B cell (primary cell): Measurements from ENCODE around the gene DOCK1. TPM values are rescaled to one million over a fixed set of nuclear protein-coding genes. Genes with fewer than 3 reads are reported as not detected.

Experiments
- ATAC-seq: fragments of 200-7000 bp; cut with Tn5 transposase; one replicate; pipeline ENCODE4 v1.10.0; 2021; ENCODE audit warnings: low read depth, mild to moderate bottlenecking, moderate number of reproducible peaks, moderate library complexity
- CTCF ChIA-PET: fragments of 350-600 bp; sonication (Branson Sonifier 250); formaldehyde crosslinking; loops from one replicate; lab custom pipeline; 2021; ENCODE audit warnings: antibody characterized with exemption, inconsistent platforms; lab: Charles Lee
- POLR2A ChIA-PET: fragments of 350-600 bp; sonication (Branson Sonifier 250); formaldehyde crosslinking; loops from one replicate; lab custom pipeline; 2021; ENCODE audit warnings: antibody characterized with exemption; lab: Charles Lee
- DNase-seq: peaks from one replicate; pipeline ENCODE4 v3.0.0; 2013
- H2AFZ ChIP-seq: 2 replicates; pipeline ENCODE4 v1.6.1; 2012; ENCODE audit warnings: mild to moderate bottlenecking, low read depth, low read length; ENCODE audit not compliant: insufficient read depth, poor library complexity, severe bottlenecking
- H3K27ac ChIP-seq, 2 donors: 1 replicate in 1 of 2; 2 replicates in 1 of 2; pipeline ENCODE4 v1.5.1; 2012 to 2013; ENCODE audit warnings: low read length in 2 of 2, mild to moderate bottlenecking in 2 of 2, moderate library complexity in 1 of 2
- H3K27me3 ChIP-seq, 4 experiments: fragments of 200-600 bp in 1 of 4; sonication (generic) in 1 of 4; replicated peaks in 1 of 4; 1 replicate in 2 of 4; 2 replicates in 2 of 4; pipeline versions ENCODE4 v1.6.1 to v1.7.0; 2013 to 2016; ENCODE audit warnings: low read length in 3 of 4, mild to moderate bottlenecking in 2 of 4, mixed read lengths in 1 of 4, moderate library complexity in 1 of 4; ENCODE audit not compliant: insufficient read depth in 4 of 4, control insufficient read depth in 3 of 4; ENCODE audit errors: control extremely low read depth in 1 of 4
- H3K36me3 ChIP-seq, 2 experiments: replicated peaks in 1 of 2; 1 replicate in 1 of 2; 2 replicates in 1 of 2; pipeline versions ENCODE4 v1.6.1 to v1.7.1; 2013; ENCODE audit warnings: low read length in 1 of 2; ENCODE audit not compliant: insufficient read depth in 2 of 2, control insufficient read depth in 1 of 2; ENCODE audit errors: control extremely low read depth in 1 of 2, extremely low read depth in 1 of 2
- H3K4me1 ChIP-seq, 2 donors: fragments of 200-600 bp in 1 of 2; sonication (generic) in 1 of 2; 1 replicate in 1 of 2; 2 replicates in 1 of 2; pipeline versions ENCODE4 v1.5.1 to v1.6.1; 2013 to 2017; ENCODE audit warnings: low read length in 2 of 2; ENCODE audit not compliant: control insufficient read depth in 2 of 2, insufficient read depth in 2 of 2
- H3K4me2 ChIP-seq: replicated peaks from 2 replicates; pipeline ENCODE3; 2012; ENCODE audit warnings: mild to moderate bottlenecking, low read depth, low read length; ENCODE audit not compliant: poor library complexity, severe bottlenecking
- H3K4me3 ChIP-seq, 5 experiments: fragments of 200-600 bp in 1 of 5; sonication (generic) in 1 of 5; 1 replicate in 3 of 5; 2 replicates in 2 of 5; pipeline versions ENCODE4 v1.5.1 to v1.7.0; 2011 to 2016; ENCODE audit warnings: low read length in 4 of 5, mild to moderate bottlenecking in 4 of 5, low read depth in 2 of 5, control low read depth in 1 of 5, moderate library complexity in 1 of 5; ENCODE audit not compliant: insufficient read depth in 1 of 5; ENCODE audit errors: control extremely low read depth in 1 of 5, extremely low read depth in 1 of 5
- H3K79me2 ChIP-seq: fragments of 200-600 bp; sonication (generic); one replicate; pipeline ENCODE4 v1.6.0; 2016; ENCODE audit warnings: low read length; ENCODE audit not compliant: control insufficient read depth, insufficient read depth
- H3K9ac ChIP-seq: fragments of 200-600 bp; sonication (generic); 2 replicates; pipeline ENCODE4 v1.6.1; 2017; ENCODE audit warnings: mild to moderate bottlenecking, low read length, moderate library complexity
- H3K9me3 ChIP-seq, 3 donors: one replicate each; pipeline versions ENCODE4 v1.6.1 to v1.7.1; 2013; ENCODE audit warnings: low read length in 2 of 3; ENCODE audit not compliant: control insufficient read depth in 2 of 3, insufficient read depth in 1 of 3; ENCODE audit errors: control extremely low read depth in 1 of 3
- H4K20me1 ChIP-seq: 2 replicates; pipeline ENCODE4 v1.6.0; 2012; ENCODE audit warnings: mild to moderate bottlenecking, low read length; ENCODE audit not compliant: insufficient read depth, control insufficient read depth, poor library complexity, severe bottlenecking
- H3K27ac Mint-ChIP-seq: one replicate; pipeline ENCODE4 v1.8.0; 2021; ENCODE audit warnings: mixed read lengths
- H3K27me3 Mint-ChIP-seq: one replicate; pipeline ENCODE4 v1.8.0; 2021; ENCODE audit warnings: mixed read lengths
- H3K4me1 Mint-ChIP-seq: one replicate; pipeline ENCODE4 v1.8.0; 2021; ENCODE audit warnings: mixed read lengths
- H3K4me3 Mint-ChIP-seq: one replicate; pipeline ENCODE4 v1.8.0; 2021; ENCODE audit warnings: mixed read lengths
- H3K9me3 Mint-ChIP-seq: one replicate; pipeline ENCODE4 v1.8.0; 2022; ENCODE audit warnings: mixed read lengths; ENCODE audit not compliant: insufficient read depth
- EZH2 ChIP-seq: IDR thresholded peaks from 2 replicates; pipeline ENCODE4 v1.6.1; 2012; ENCODE audit warnings: borderline replicate concordance, low read depth, mild to moderate bottlenecking, moderate library complexity, low read length; ENCODE audit not compliant: insufficient read depth, poor library complexity, severe bottlenecking
- WGBS: methylation state at CpG from one replicate; pipeline ENCODE4 v1.1.5; 2013; ENCODE audit warnings: missing lambda C conversion rate; ENCODE audit not compliant: insufficient coverage; 5-methylcytosine and 5-hydroxymethylcytosine counted together
- intact Hi-C: fragments of 100-400 bp; cut with micrococcal nuclease; formaldehyde crosslinking; loops from one replicate; pipeline ENCODE4 v1.10.0; 2022
- polyA plus RNA-seq: library from polyadenylated mRNA; depleted of rRNA; stranded (reverse); fragments of >200 nt; gene quantifications from 2 replicates; pipeline ENCODE4 v1.2.3, GENCODE V29; 2012
- total RNA-seq, 2 donors: library from RNA; stranded (reverse); fragments of 120-200 nt in 1 of 2; gene quantifications; 1 replicate in 1 of 2; 2 replicates in 1 of 2; pipeline versions ENCODE4 v1.2.3 to v1.2.4, GENCODE V29; 2013 to 2022
- TF ChIP-seq, protein P1 (sequence below): fragments of 200-600 bp; IDR thresholded peaks from one replicate; pipeline ENCODE4 v1.8.0; 2022; ENCODE audit warnings: antibody characterized with exemption, mild to moderate bottlenecking

Gene DOCK1
- total and polyA plus RNA-seq, 2 donors (not counting 1 experiment from before 2014, with no cell fraction given) = not detected

- POLR2A ChIA-PET = no interaction called here
- Histone ChIP-seq H3K4me3 (no peak overlapping the region), H3K79me2 (no peaks in the 10 kb centered on the region), H3K4me1 (no peaks in the 10 kb centered on the region), H3K4me2 (no peak overlapping the region), H2AFZ (no peak overlapping the region), H3K27ac (no peak overlapping the region), H3K9ac (no peak overlapping the region), H3K27me3 (no peaks in the 10 kb centered on the region), H3K9me3 (no peaks in the 10 kb centered on the region), H4K20me1 (no peaks in the 10 kb centered on the region), H3K36me3 (no peaks in the 10 kb centered on the region)
- WGBS = 96% methylated on average over 7 of the region's 7 CpGs
- Mint-ChIP-seq H3K27me3 (no peaks in the 10 kb centered on the region), H3K4me3 (no peak overlapping the region), H3K4me1 (no peaks in the 10 kb centered on the region), H3K9me3 (no peaks in the 10 kb centered on the region), H3K27ac (no peak overlapping the region)
- DNase-seq = no peak
- ATAC-seq = no peak
- intact Hi-C loops = no loop called here
- no peak for TF ChIP-seq EZH2
- TF ChIP-seq, protein P1, sequence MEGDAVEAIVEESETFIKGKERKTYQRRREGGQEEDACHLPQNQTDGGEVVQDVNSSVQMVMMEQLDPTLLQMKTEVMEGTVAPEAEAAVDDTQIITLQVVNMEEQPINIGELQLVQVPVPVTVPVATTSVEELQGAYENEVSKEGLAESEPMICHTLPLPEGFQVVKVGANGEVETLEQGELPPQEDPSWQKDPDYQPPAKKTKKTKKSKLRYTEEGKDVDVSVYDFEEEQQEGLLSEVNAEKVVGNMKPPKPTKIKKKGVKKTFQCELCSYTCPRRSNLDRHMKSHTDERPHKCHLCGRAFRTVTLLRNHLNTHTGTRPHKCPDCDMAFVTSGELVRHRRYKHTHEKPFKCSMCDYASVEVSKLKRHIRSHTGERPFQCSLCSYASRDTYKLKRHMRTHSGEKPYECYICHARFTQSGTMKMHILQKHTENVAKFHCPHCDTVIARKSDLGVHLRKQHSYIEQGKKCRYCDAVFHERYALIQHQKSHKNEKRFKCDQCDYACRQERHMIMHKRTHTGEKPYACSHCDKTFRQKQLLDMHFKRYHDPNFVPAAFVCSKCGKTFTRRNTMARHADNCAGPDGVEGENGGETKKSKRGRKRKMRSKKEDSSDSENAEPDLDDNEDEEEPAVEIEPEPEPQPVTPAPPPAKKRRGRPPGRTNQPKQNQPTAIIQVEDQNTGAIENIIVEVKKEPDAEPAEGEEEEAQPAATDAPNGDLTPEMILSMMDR = no peak
- CTCF ChIA-PET = no interaction called here
These were observed 26.3 kb downstream of the DOCK1 start for GRCh38 chr10:126931544-126931943.

DNA sequence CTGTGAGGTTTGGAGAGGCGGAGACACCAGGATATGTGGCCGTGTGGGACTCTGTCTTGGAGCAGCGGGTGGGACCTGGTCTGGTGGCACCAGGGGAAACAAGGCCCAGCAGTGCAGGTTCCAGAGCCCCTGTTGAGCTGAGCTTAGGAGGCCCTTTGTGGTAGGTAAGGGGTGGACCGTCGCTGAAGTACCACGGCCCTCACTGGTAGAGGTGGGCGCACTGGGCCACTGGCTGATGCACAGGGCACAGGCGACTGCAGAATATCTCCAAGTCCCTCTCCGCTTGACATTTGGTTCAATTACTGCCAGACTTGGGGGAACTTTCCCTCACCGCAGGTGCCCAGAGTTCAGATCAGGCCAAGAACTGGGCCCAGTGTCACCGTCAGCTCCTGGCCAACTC, 27.3 kb downstream of the DOCK1 start:
- Histone ChIP-seq H3K9ac (no peak overlapping the region), H3K27me3 (no peaks in the 10 kb centered on the region), H3K27ac (no peak overlapping the region), H3K79me2 (no peaks in the 10 kb centered on the region), H2AFZ (no peak overlapping the region), H4K20me1 (no peaks in the 10 kb centered on the region), H3K9me3 (no peaks in the 10 kb centered on the region), H3K4me3 (no peak overlapping the region), H3K36me3 (no peaks in the 10 kb centered on the region), H3K4me2 (no peak overlapping the region), H3K4me1 (no peaks in the 10 kb centered on the region)
- WGBS = 95% methylated on average over 11 of the region's 11 CpGs
- POLR2A ChIA-PET = no interaction called here
- Mint-ChIP-seq H3K9me3 (no peaks in the 10 kb centered on the region), H3K27me3 (no peaks in the 10 kb centered on the region), H3K27ac (no peak overlapping the region), H3K4me1 (no peaks in the 10 kb centered on the region), H3K4me3 (no peak overlapping the region)
- TF ChIP-seq, protein P1 = no peak
- TF ChIP-seq EZH2 = no peak
- DNase-seq (no peak), ATAC-seq (no peak)
- intact Hi-C loops = no loop called here
- CTCF ChIA-PET = no interaction called here
